H9 (cell line): ENCODE measurements around the gene GARNL3. TPM values are rescaled to one million over a fixed set of nuclear protein-coding genes. Genes with fewer than 3 reads are reported as not detected.

Source experiments
- DNase-seq: peaks from one replicate; pipeline ENCODE4 v3.0.0-alpha.2; 2017
- H2AFZ ChIP-seq: one replicate; pipeline ENCODE4 v1.6.1; 2013; ENCODE audit warnings: mild to moderate bottlenecking, low read length, control low read depth, moderate library complexity
- H2AK5ac ChIP-seq: 2 replicates; pipeline ENCODE4 v1.6.1; 2013; ENCODE audit warnings: low read length, control low read depth, mixed read lengths; ENCODE audit not compliant: insufficient read length
- H2BK120ac ChIP-seq: one replicate; pipeline ENCODE4 v1.6.1; 2013; ENCODE audit warnings: low read depth, mild to moderate bottlenecking, low read length, control low read depth, inconsistent platforms; ENCODE audit not compliant: poor library complexity, severe bottlenecking
- H2BK12ac ChIP-seq: 2 replicates; pipeline ENCODE4 v1.6.1; 2013; ENCODE audit warnings: low read length, control low read depth, mixed read lengths, low read depth; ENCODE audit not compliant: insufficient read length
- H2BK15ac ChIP-seq: 2 replicates; pipeline ENCODE4 v1.6.1; 2013; ENCODE audit warnings: low read depth, low read length, control low read depth
- H2BK20ac ChIP-seq: one replicate; pipeline ENCODE4 v1.6.1; 2013; ENCODE audit warnings: low read depth, mild to moderate bottlenecking, low read length, control low read depth, inconsistent platforms; ENCODE audit not compliant: poor library complexity, severe bottlenecking
- H2BK5ac ChIP-seq: 2 replicates; pipeline ENCODE4 v1.6.1; 2013; ENCODE audit warnings: low read length, control low read depth, mixed read lengths; ENCODE audit not compliant: insufficient read length
- H3K14ac ChIP-seq: 2 replicates; pipeline ENCODE4 v1.6.1; 2013; ENCODE audit warnings: low read length, control low read depth; ENCODE audit not compliant: insufficient read depth
- H3K18ac ChIP-seq: 2 replicates; pipeline ENCODE4 v1.6.1; 2013; ENCODE audit warnings: low read depth, mild to moderate bottlenecking, mixed read lengths, low read length, control low read depth; ENCODE audit not compliant: insufficient read length
- H3K23ac ChIP-seq: 2 replicates; pipeline ENCODE4 v1.6.1; 2013; ENCODE audit warnings: low read length, control low read depth, mixed read lengths, low read depth; ENCODE audit not compliant: insufficient read length
- H3K23me2 ChIP-seq: 2 replicates; pipeline ENCODE4 v1.6.1; 2013; ENCODE audit warnings: low read depth, mild to moderate bottlenecking, mixed read lengths, low read length, control low read depth; ENCODE audit not compliant: insufficient read length, poor library complexity, severe bottlenecking
- H3K27ac ChIP-seq: 2 replicates; pipeline ENCODE4 v1.5.1; 2013; ENCODE audit warnings: low read length, control low read depth, mixed read lengths, low read depth; ENCODE audit not compliant: insufficient read length
- H3K27me3 ChIP-seq: 2 replicates; pipeline ENCODE4 v1.6.1; 2013; ENCODE audit warnings: low read length, control low read depth, inconsistent platforms; ENCODE audit not compliant: insufficient read depth
- H3K4ac ChIP-seq: 2 replicates; pipeline ENCODE4 v1.6.1; 2013; ENCODE audit warnings: low read depth, mild to moderate bottlenecking, control low read depth, inconsistent platforms, low read length, moderate library complexity
- H3K4me1 ChIP-seq: 2 replicates; pipeline ENCODE4 v1.6.1; 2013; ENCODE audit warnings: low read length, control low read depth, inconsistent platforms; ENCODE audit not compliant: insufficient read depth
- H3K4me2 ChIP-seq: 2 replicates; pipeline ENCODE4 v1.6.1; 2013; ENCODE audit warnings: low read length, control low read depth, mixed read lengths; ENCODE audit not compliant: insufficient read length, insufficient read depth
- H3K56ac ChIP-seq: 2 replicates; pipeline ENCODE4 v1.6.1; 2013; ENCODE audit warnings: low read depth, mild to moderate bottlenecking, mixed read lengths, low read length, control low read depth; ENCODE audit not compliant: insufficient read length
- H3K79me1 ChIP-seq: 2 replicates; pipeline ENCODE4 v1.6.1; 2013; ENCODE audit warnings: low read depth, mild to moderate bottlenecking, moderate library complexity, low read length, control low read depth, inconsistent platforms; ENCODE audit not compliant: insufficient read depth, poor library complexity, severe bottlenecking
- H3K79me2 ChIP-seq: 2 replicates; pipeline ENCODE4 v1.6.1; 2013; ENCODE audit warnings: low read length, control low read depth, inconsistent platforms; ENCODE audit not compliant: insufficient read depth
- H3K9ac ChIP-seq: 2 replicates; pipeline ENCODE4 v1.6.1; 2013; ENCODE audit warnings: low read length, control low read depth, mixed read lengths; ENCODE audit not compliant: insufficient read length; ENCODE audit errors: extremely low read depth
- H3K9me3 ChIP-seq: one replicate; pipeline ENCODE4 v1.6.1; 2013; ENCODE audit warnings: low read depth, low read length, inconsistent platforms; ENCODE audit not compliant: control insufficient read depth
- H3T11ph ChIP-seq: one replicate; pipeline ENCODE4 v1.6.1; 2013; ENCODE audit warnings: mild to moderate bottlenecking, low read length, control low read depth, inconsistent platforms
- H4K20me1 ChIP-seq: one replicate; pipeline ENCODE4 v1.6.1; 2013; ENCODE audit not compliant: control insufficient read depth, insufficient read length, insufficient read depth
- H4K5ac ChIP-seq: 2 replicates; pipeline ENCODE4 v1.6.1; 2013; ENCODE audit warnings: low read depth, mild to moderate bottlenecking, mixed read lengths, low read length, control low read depth; ENCODE audit not compliant: insufficient read length
- H4K8ac ChIP-seq: replicated peaks from 2 replicates; pipeline ENCODE4 v1.6.1; 2013; ENCODE audit warnings: low read length, control low read depth, mixed read lengths, low read depth; ENCODE audit not compliant: insufficient read length
- H4K91ac ChIP-seq: 2 replicates; pipeline ENCODE4 v1.6.1; 2013; ENCODE audit warnings: low read depth, mild to moderate bottlenecking, moderate library complexity, mixed read lengths, low read length, control low read depth; ENCODE audit not compliant: insufficient read length
- H3K27ac Mint-ChIP-seq, 3 experiments: 2 replicates in 2 of 3; 3 replicates in 1 of 3; pipeline ENCODE4 v1.8.0; 2020 to 2021; ENCODE audit warnings: mixed read lengths in 3 of 3, mild to moderate bottlenecking in 1 of 3, moderate library complexity in 1 of 3
- H3K27me3 Mint-ChIP-seq: 2 replicates; pipeline ENCODE4 v1.8.0; 2021; ENCODE audit warnings: low read depth, mild to moderate bottlenecking, moderate library complexity, mixed read lengths
- H3K36me3 Mint-ChIP-seq, 3 experiments: 2 replicates in 2 of 3; 3 replicates in 1 of 3; pipeline ENCODE4 v1.8.0; 2020 to 2021; ENCODE audit warnings: low read depth in 3 of 3, mixed read lengths in 3 of 3; ENCODE audit not compliant: insufficient read depth in 1 of 3
- H3K4me1 Mint-ChIP-seq, 2 experiments: 2 replicates each; pipeline ENCODE4 v1.8.0; 2020; ENCODE audit warnings: mixed read lengths in 2 of 2
- H3K4me3 Mint-ChIP-seq, 2 experiments: 2 replicates in 1 of 2; 3 replicates in 1 of 2; pipeline ENCODE4 v1.8.0; 2020 to 2021; ENCODE audit warnings: mild to moderate bottlenecking in 2 of 2, mixed read lengths in 2 of 2, moderate library complexity in 1 of 2
- H3K9me3 Mint-ChIP-seq, 2 experiments: 2 replicates in 1 of 2; 3 replicates in 1 of 2; pipeline ENCODE4 v1.8.0; 2020; ENCODE audit warnings: mild to moderate bottlenecking in 2 of 2, mixed read lengths in 2 of 2, moderate library complexity in 1 of 2
- WGBS: extraction: QIAGEN DNeasy Blood & Tissue Kit; methylation state at CpG from one replicate; pipeline ENCODE4 v1.1.7; 2013; ENCODE audit warnings: missing lambda C conversion rate, low lambda C conversion rate, mixed read lengths; ENCODE audit not compliant: insufficient read length; ENCODE audit errors: extremely low coverage; 5-methylcytosine and 5-hydroxymethylcytosine counted together
- total RNA-seq: library from RNA; stranded (reverse); gene quantifications from 2 replicates; pipeline ENCODE4 v1.2.1, GENCODE V29; 2021
- TF ChIP-seq, protein P1 (sequence below): fragments of 200-600 bp; sonication (generic); conservative IDR thresholded peaks from 3 replicates; pipeline ENCODE4 v1.8.0; 2021; ENCODE audit warnings: antibody characterized with exemption, mild to moderate bottlenecking

The GARNL3 gene
- total RNA-seq, 1 experiment from 2014 or later: 8.7 TPM

DNA sequence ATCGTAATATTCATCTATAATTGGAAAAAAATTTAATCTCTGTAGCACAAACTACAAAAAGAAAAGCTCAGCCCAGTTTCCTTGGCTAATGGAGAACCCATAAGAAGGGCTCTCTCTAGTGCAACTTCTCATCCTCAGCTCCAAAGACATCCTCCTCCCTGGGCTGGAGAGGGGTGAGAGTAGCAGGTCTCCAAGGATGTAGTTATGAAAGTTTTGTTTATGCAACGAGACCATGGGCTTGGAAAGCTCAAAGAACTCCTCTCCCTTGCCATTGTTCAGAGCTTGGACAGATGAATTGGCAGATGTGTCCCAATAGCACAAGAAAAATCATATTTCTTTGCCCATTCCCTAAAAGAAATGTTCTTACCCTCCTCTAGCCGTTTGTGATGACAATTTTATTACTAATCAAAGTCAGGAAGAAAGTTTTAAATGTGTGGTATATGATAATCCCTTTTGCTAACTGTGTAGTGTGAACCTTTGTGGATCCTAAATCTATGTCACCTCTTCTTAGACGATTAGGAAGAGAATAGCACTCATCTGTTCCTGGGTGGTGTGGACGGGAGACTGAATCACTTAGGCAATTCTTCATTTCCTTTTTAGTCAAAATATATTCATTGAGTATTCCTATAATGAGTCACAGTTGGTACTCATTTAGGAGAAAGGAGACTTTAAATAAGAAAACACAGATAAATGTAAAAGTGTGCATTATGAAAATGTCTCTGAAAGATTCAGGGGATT is 52.2 kb downstream of the GARNL3 start:
- H2BK5ac ChIP-seq: no peak overlapping the region
- H3K18ac ChIP-seq: no peak overlapping the region
- H3K14ac ChIP-seq: no peak overlapping the region
- TF ChIP-seq, protein P1, sequence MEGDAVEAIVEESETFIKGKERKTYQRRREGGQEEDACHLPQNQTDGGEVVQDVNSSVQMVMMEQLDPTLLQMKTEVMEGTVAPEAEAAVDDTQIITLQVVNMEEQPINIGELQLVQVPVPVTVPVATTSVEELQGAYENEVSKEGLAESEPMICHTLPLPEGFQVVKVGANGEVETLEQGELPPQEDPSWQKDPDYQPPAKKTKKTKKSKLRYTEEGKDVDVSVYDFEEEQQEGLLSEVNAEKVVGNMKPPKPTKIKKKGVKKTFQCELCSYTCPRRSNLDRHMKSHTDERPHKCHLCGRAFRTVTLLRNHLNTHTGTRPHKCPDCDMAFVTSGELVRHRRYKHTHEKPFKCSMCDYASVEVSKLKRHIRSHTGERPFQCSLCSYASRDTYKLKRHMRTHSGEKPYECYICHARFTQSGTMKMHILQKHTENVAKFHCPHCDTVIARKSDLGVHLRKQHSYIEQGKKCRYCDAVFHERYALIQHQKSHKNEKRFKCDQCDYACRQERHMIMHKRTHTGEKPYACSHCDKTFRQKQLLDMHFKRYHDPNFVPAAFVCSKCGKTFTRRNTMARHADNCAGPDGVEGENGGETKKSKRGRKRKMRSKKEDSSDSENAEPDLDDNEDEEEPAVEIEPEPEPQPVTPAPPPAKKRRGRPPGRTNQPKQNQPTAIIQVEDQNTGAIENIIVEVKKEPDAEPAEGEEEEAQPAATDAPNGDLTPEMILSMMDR: no peak
- whole genome bisulfite sequencing: no CpG with 5 or more reads among the region's 5 CpGs
- H2BK12ac ChIP-seq: no peak overlapping the region
- no peaks in the 10 kb centered on the region for H3K4me1 ChIP-seq
- no peaks in the 10 kb centered on the region for H3K9me3 ChIP-seq
- H4K20me1 ChIP-seq: no peaks in the 10 kb centered on the region
- no peak overlapping the region for H3K27ac ChIP-seq
- no peak for DNase-seq
- H2BK20ac ChIP-seq: no peak overlapping the region
- H3K4ac ChIP-seq: no peak overlapping the region
- no peak overlapping the region for H3K56ac ChIP-seq
- H3K4me2 ChIP-seq: no peak overlapping the region
- no peak overlapping the region for H4K8ac ChIP-seq
- no peak overlapping the region; a peak in 1 of 7 replicates for H3K27ac Mint-ChIP-seq
- no peak overlapping the region for H2BK120ac ChIP-seq
- H3K23me2 ChIP-seq: no peaks in the 10 kb centered on the region
- no peak overlapping the region for H2AFZ ChIP-seq
- H3K23ac ChIP-seq: no peak overlapping the region
- no peak overlapping the region for H2BK15ac ChIP-seq
- no peak overlapping the region for H3K9ac ChIP-seq
- H3K4me3 Mint-ChIP-seq: no peak overlapping the region
- no peak overlapping the region for H3T11ph ChIP-seq
- no peaks in the 10 kb centered on the region for H3K9me3 Mint-ChIP-seq
- no peak overlapping the region for H2AK5ac ChIP-seq
- H4K91ac ChIP-seq: no peak overlapping the region
- H3K79me2 ChIP-seq: no peaks in the 10 kb centered on the region
- H3K27me3 Mint-ChIP-seq: no peaks in the 10 kb centered on the region
- H3K27me3 ChIP-seq: no peaks in the 10 kb centered on the region
- no peaks in the 10 kb centered on the region for H3K79me1 ChIP-seq
- peaks cover 3 to 9% (median 6%) of the 10 kb centered on the region in 3 experiments; a peak in 4 of 7 replicates for H3K36me3 Mint-ChIP-seq
- H4K5ac ChIP-seq: no peak overlapping the region
- no peaks in the 10 kb centered on the region for H3K4me1 Mint-ChIP-seq
